Neural cell (in vitro differentiated cells): ENCODE results near the gene TMEM135.

Experiments used
- EZH2 ChIP-seq: fragments of 200-600, 300-800 bp; shearing (Covaris generic), sonication (generic); IDR thresholded peaks from 2 replicates; pipeline ENCODE4 v1.6.1; 2014; ENCODE audit warnings: antibody characterized with exemption, low read length, borderline replicate concordance, mild to moderate bottlenecking; ENCODE audit not compliant: insufficient read depth, poor library complexity, severe bottlenecking
- SMC3 ChIP-seq: fragments of 450-650 bp; conservative IDR thresholded peaks from 2 replicates; pipeline ENCODE4 v1.6.1; 2014; ENCODE audit warnings: antibody characterized with exemption, mild to moderate bottlenecking, moderate library complexity; ENCODE audit not compliant: poor library complexity
- TAF1 ChIP-seq: IDR thresholded peaks from 2 replicates; pipeline ENCODE4 v1.6.1; 2012; ENCODE audit warnings: low read depth
- TF ChIP-seq, protein P1 (sequence below): fragments of 450-650 bp; IDR thresholded peaks from 2 replicates; pipeline ENCODE4 v1.5.1; 2014; ENCODE audit warnings: antibody characterized with exemption, mild to moderate bottlenecking, moderate library complexity; ENCODE audit not compliant: poor library complexity, severe bottlenecking

GRCh38 chr11:87300640-87301380 is 263.1 kb downstream of the TMEM135 start:
- TF ChIP-seq, protein P1, sequence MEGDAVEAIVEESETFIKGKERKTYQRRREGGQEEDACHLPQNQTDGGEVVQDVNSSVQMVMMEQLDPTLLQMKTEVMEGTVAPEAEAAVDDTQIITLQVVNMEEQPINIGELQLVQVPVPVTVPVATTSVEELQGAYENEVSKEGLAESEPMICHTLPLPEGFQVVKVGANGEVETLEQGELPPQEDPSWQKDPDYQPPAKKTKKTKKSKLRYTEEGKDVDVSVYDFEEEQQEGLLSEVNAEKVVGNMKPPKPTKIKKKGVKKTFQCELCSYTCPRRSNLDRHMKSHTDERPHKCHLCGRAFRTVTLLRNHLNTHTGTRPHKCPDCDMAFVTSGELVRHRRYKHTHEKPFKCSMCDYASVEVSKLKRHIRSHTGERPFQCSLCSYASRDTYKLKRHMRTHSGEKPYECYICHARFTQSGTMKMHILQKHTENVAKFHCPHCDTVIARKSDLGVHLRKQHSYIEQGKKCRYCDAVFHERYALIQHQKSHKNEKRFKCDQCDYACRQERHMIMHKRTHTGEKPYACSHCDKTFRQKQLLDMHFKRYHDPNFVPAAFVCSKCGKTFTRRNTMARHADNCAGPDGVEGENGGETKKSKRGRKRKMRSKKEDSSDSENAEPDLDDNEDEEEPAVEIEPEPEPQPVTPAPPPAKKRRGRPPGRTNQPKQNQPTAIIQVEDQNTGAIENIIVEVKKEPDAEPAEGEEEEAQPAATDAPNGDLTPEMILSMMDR, result no peak
- no peak for TF ChIP-seq EZH2
- TF ChIP-seq TAF1, result no peak
- TF ChIP-seq SMC3, result no peak
